HepG2 (cell line): Measurements from ENCODE around the gene PPP3CB. TPM values are rescaled to one million over a fixed set of nuclear protein-coding genes. Genes with fewer than 3 reads are reported as not detected.

Experiments used
- ATAC-seq: fragments of 200-7000 bp; cut with Tn5 transposase; 3 replicates; pipeline ENCODE4 v1.9.1; 2020; ENCODE audit warnings: mild to moderate bottlenecking, moderate library complexity
- BruUV-seq: library from RNA; stranded (reverse); fragments of 400-500 nt; replicated peaks from 2 replicates; lab custom pipeline; 2021; lab: Mats Ljungman, UMichigan
- CTCF ChIA-PET: fragments of 300-600 bp; formaldehyde crosslinking; extraction: SDS; loops from one replicate; lab custom pipeline; 2021; ENCODE audit warnings: low total read pairs, inconsistent platforms, low intra/inter-chr PET ratio; lab: Yijun Ruan, JAX
- POLR2A ChIA-PET: fragments of 350-600 bp; sonication (Branson Sonifier 250); formaldehyde crosslinking; loops from one replicate; lab custom pipeline; 2020; ENCODE audit warnings: antibody characterized with exemption, inconsistent platforms; lab: Yijun Ruan, JAX
- DNase-seq: peaks from one replicate; pipeline ENCODE4 v3.0.0-alpha.2; 2015; ENCODE audit warnings: low spot score
- FAIRE-seq: peaks from 3 replicates; lab custom pipeline; 2011; peaks lifted over from hg19 to GRCh38; lab: Jason Lieb, UNC
- H2AFZ ChIP-seq: one replicate; pipeline ENCODE4 v1.6.1; 2011; ENCODE audit warnings: low read length, inconsistent platforms
- H3K27ac ChIP-seq: fragments of 300-600 bp; 3 replicates; pipeline ENCODE4 v1.8.0; 2011; ENCODE audit warnings: mixed run types, mild to moderate bottlenecking, mixed read lengths, low read length, inconsistent platforms; ENCODE audit not compliant: insufficient read depth; ENCODE audit errors: extremely low read length
- H3K27me3 ChIP-seq, 2 experiments: fragments of 200-600 bp in 1 of 2; 2 replicates in 1 of 2; 3 replicates in 1 of 2; pipeline versions ENCODE4 v1.6.0 to v1.8.0; 2011; ENCODE audit warnings: low read length in 2 of 2, mild to moderate bottlenecking in 2 of 2, moderate library complexity in 2 of 2, inconsistent platforms in 1 of 2; ENCODE audit not compliant: insufficient read depth in 2 of 2, control insufficient read depth in 1 of 2
- H3K36me3 ChIP-seq, 2 experiments: fragments of 200-600 bp in 1 of 2; replicated peaks in 1 of 2; 2 replicates in 1 of 2; 3 replicates in 1 of 2; pipeline versions ENCODE4 v1.5.1 to v1.8.0; 2011; ENCODE audit warnings: low read length in 2 of 2, inconsistent platforms in 1 of 2; ENCODE audit not compliant: insufficient read depth in 2 of 2, control insufficient read depth in 1 of 2
- H3K4me1 ChIP-seq: 2 replicates; pipeline ENCODE4 v1.5.1; 2012; ENCODE audit warnings: low read length, inconsistent platforms; ENCODE audit not compliant: insufficient read depth
- H3K4me2 ChIP-seq: 2 replicates; pipeline ENCODE4 v1.6.0; 2011; ENCODE audit warnings: low read depth, low read length, inconsistent platforms
- H3K4me3 ChIP-seq, 3 experiments: fragments of 200-600 bp in 1 of 3; sonication (generic), shearing (Covaris generic) in 1 of 3; replicated peaks in 1 of 3; 2 replicates each; pipeline ENCODE4 v1.5.1; 2011 to 2016; ENCODE audit warnings: low read length in 3 of 3, inconsistent platforms in 2 of 3, low read depth in 2 of 3, mild to moderate bottlenecking in 2 of 3, control low read depth in 1 of 3, mixed read lengths in 1 of 3; ENCODE audit not compliant: insufficient read depth in 1 of 3
- H3K79me2 ChIP-seq: one replicate; pipeline ENCODE4 v1.6.1; 2011; ENCODE audit warnings: low read length, inconsistent platforms; ENCODE audit not compliant: insufficient read depth
- H3K9ac ChIP-seq: 2 replicates; pipeline ENCODE4 v1.6.0; 2011; ENCODE audit warnings: mild to moderate bottlenecking, low read depth, low read length, inconsistent platforms; ENCODE audit not compliant: insufficient read depth
- H3K9me3 ChIP-seq: 2 replicates; pipeline ENCODE4 v1.5.1; 2012; ENCODE audit warnings: mild to moderate bottlenecking, low read length
- H4K20me1 ChIP-seq: 2 replicates; pipeline ENCODE4 v1.6.0; 2011; ENCODE audit warnings: inconsistent platforms, mild to moderate bottlenecking, low read length, moderate library complexity; ENCODE audit not compliant: insufficient read depth
- ARNT ChIP-seq: fragments of 450-650 bp; IDR thresholded peaks from 2 replicates; pipeline ENCODE4 v1.6.1; 2017
- JUN ChIP-seq: sonication (generic); formaldehyde crosslinking; IDR thresholded peaks from 2 replicates; pipeline ENCODE4 v1.4.0; 2020; ENCODE audit warnings: mild to moderate bottlenecking, missing genetic modification reagents
- KLF16 ChIP-seq, 2 experiments: sonication (generic) in 1 of 2; formaldehyde crosslinking in 1 of 2; IDR thresholded peaks; 2 replicates each; pipeline versions ENCODE4 v1.6.1 to v1.8.0; 2016 to 2023; ENCODE audit warnings: missing genetic modification reagents in 2 of 2, missing compliant biosample characterization in 1 of 2
- LCORL ChIP-seq, 2 experiments: fragments of 450-650 bp in 1 of 2; sonication (generic) in 1 of 2; formaldehyde crosslinking in 1 of 2; IDR thresholded peaks; 2 replicates each; pipeline versions ENCODE4 v1.5.0 to v1.6.1; 2017 to 2020; ENCODE audit warnings: antibody characterized with exemption in 1 of 2, missing genetic modification reagents in 1 of 2
- STAG1 ChIP-seq: sonication (generic); formaldehyde crosslinking; IDR thresholded peaks from 2 replicates; pipeline ENCODE4 v1.4.0; 2020; ENCODE audit warnings: missing genetic modification reagents
- TBP ChIP-seq: sonication (generic); formaldehyde crosslinking; IDR thresholded peaks from 2 replicates; pipeline ENCODE4 v1.5.0; 2020; ENCODE audit warnings: missing genetic modification reagents
- ZNF468 ChIP-seq: sonication (generic); formaldehyde crosslinking; IDR thresholded peaks from 2 replicates; pipeline ENCODE4 v1.8.0; 2022; ENCODE audit warnings: mild to moderate bottlenecking, moderate library complexity, missing genetic modification reagents
- in situ Hi-C: cut with HindIII; loops from 2 replicates; pipeline ENCODE4 v1.10.0; 2017; ENCODE audit warnings: low pct_unique_long_range_greater_than_20kb; ENCODE audit not compliant: extremely low pct_ligation_motif_present
- intact Hi-C: fragments of 100-400 bp; cut with micrococcal nuclease; formaldehyde crosslinking; loops from one replicate; pipeline ENCODE4 v1.10.0; 2022; ENCODE audit not compliant: unreplicated experiment
- polyA plus RNA-seq, 8 experiments: library from polyadenylated mRNA; depleted of rRNA in 3 of 8; stranded (reverse) in 7 of 8; unstranded in 1 of 8; fragments of >200 nt; fragmentation: Illumina TruSeq in 4 of 8; extraction: Trizol in 4 of 8; gene quantifications; 2 replicates each; pipeline versions ENCODE4 v1.2.1 to v1.2.3, GENCODE V29; 2011 to 2016; ENCODE audit warnings: low read depth in 4 of 8, missing spikeins in 1 of 8, mixed read lengths in 1 of 8; ENCODE audit not compliant: insufficient read depth in 1 of 8
- total RNA-seq, 5 experiments: library from RNA; depleted of rRNA; stranded (reverse); fragments of >200 nt; fragmentation: Illumina TruSeq; extraction: Trizol; gene quantifications; 2 replicates each; pipeline ENCODE4 v1.2.3, GENCODE V29; 2016; ENCODE audit warnings: low read depth in 1 of 5
- TF ChIP-seq, protein P1 (sequence below): sonication (generic); formaldehyde crosslinking; IDR thresholded peaks from 2 replicates; pipeline ENCODE4 v1.4.0; 2020; ENCODE audit warnings: missing genetic modification reagents, borderline replicate concordance
- TF ChIP-seq, protein P2 (sequence below): sonication (generic); formaldehyde crosslinking; IDR thresholded peaks from 2 replicates; pipeline ENCODE4 v1.5.1; 2020; ENCODE audit warnings: mild to moderate bottlenecking, missing genetic modification reagents, moderate library complexity
- TF ChIP-seq, protein P3 (sequence below): sonication (generic); formaldehyde crosslinking; IDR thresholded peaks from 2 replicates; pipeline ENCODE4 v1.4.0; 2020; ENCODE audit warnings: missing genetic modification reagents
- TF ChIP-seq, protein P4 (sequence below): sonication (generic); formaldehyde crosslinking; IDR thresholded peaks from 2 replicates; pipeline ENCODE4 v1.9.0; 2022; ENCODE audit warnings: missing genetic modification reagents, mild to moderate bottlenecking, borderline replicate concordance

The PPP3CB gene
- total and polyA plus RNA-seq, 2 of the 13 experiments (the other 11 are each of a cell fraction or from before 2014, with no cell fraction given), result 8.7 to 11.4 TPM

DNA sequence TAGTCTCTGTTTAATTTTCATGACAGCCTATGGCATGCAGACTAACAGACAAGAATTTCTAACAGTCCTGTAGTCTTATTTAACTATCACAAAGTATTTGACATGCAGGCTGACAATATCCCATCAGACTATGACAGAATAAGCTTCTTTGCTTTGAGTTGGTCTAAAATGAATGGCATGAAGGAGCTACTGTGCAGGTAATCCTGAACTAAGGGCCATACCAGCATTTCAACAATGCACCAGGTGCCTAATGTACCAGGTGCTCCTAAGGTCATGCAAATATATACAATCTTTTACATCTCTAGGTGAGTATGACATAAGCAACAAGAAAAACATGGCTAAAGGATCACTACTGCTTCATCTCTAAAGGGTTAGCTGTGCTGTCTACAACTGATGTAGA lies 48.9 kb downstream of the PPP3CB start:
- BruUV-seq, result no TSS peak
- H3K27ac ChIP-seq, result no peak overlapping the region
- intact Hi-C loops, result no loop called here
- H2AFZ ChIP-seq, result no peak overlapping the region
- H3K4me3 ChIP-seq, result no peak overlapping the region
- TF ChIP-seq, protein P1, sequence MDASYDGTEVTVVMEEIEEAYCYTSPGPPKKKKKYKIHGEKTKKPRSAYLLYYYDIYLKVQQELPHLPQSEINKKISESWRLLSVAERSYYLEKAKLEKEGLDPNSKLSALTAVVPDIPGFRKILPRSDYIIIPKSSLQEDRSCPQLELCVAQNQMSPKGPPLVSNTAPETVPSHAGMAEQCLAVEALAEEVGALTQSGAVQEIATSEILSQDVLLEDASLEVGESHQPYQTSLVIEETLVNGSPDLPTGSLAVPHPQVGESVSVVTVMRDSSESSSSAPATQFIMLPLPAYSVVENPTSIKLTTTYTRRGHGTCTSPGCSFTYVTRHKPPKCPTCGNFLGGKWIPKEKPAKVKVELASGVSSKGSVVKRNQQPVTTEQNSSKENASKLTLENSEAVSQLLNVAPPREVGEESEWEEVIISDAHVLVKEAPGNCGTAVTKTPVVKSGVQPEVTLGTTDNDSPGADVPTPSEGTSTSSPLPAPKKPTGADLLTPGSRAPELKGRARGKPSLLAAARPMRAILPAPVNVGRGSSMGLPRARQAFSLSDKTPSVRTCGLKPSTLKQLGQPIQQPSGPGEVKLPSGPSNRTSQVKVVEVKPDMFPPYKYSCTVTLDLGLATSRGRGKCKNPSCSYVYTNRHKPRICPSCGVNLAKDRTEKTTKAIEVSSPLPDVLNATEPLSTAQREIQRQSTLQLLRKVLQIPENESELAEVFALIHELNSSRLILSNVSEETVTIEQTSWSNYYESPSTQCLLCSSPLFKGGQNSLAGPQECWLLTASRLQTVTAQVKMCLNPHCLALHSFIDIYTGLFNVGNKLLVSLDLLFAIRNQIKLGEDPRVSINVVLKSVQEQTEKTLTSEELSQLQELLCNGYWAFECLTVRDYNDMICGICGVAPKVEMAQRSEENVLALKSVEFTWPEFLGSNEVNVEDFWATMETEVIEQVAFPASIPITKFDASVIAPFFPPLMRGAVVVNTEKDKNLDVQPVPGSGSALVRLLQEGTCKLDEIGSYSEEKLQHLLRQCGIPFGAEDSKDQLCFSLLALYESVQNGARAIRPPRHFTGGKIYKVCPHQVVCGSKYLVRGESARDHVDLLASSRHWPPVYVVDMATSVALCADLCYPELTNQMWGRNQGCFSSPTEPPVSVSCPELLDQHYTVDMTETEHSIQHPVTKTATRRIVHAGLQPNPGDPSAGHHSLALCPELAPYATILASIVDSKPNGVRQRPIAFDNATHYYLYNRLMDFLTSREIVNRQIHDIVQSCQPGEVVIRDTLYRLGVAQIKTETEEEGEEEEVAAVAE (CRISPR knock-in tag), result no peak
- TF ChIP-seq JUN (CRISPR knock-in tag), result no peak
- TF ChIP-seq STAG1 (CRISPR knock-in tag), result no peak
- no peak for TF ChIP-seq LCORL (IDR thresholded peaks at IDR 0.05)
- no peak for TF ChIP-seq LCORL (CRISPR knock-in tag; IDR thresholded peaks at IDR 0.05)
- TF ChIP-seq, protein P2, sequence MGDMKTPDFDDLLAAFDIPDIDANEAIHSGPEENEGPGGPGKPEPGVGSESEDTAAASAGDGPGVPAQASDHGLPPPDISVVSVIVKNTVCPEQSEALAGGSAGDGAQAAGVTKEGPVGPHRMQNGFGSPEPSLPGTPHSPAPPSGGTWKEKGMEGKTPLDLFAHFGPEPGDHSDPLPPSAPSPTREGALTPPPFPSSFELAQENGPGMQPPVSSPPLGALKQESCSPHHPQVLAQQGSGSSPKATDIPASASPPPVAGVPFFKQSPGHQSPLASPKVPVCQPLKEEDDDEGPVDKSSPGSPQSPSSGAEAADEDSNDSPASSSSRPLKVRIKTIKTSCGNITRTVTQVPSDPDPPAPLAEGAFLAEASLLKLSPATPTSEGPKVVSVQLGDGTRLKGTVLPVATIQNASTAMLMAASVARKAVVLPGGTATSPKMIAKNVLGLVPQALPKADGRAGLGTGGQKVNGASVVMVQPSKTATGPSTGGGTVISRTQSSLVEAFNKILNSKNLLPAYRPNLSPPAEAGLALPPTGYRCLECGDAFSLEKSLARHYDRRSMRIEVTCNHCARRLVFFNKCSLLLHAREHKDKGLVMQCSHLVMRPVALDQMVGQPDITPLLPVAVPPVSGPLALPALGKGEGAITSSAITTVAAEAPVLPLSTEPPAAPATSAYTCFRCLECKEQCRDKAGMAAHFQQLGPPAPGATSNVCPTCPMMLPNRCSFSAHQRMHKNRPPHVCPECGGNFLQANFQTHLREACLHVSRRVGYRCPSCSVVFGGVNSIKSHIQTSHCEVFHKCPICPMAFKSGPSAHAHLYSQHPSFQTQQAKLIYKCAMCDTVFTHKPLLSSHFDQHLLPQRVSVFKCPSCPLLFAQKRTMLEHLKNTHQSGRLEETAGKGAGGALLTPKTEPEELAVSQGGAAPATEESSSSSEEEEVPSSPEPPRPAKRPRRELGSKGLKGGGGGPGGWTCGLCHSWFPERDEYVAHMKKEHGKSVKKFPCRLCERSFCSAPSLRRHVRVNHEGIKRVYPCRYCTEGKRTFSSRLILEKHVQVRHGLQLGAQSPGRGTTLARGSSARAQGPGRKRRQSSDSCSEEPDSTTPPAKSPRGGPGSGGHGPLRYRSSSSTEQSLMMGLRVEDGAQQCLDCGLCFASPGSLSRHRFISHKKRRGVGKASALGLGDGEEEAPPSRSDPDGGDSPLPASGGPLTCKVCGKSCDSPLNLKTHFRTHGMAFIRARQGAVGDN (CRISPR knock-in tag), result no peak
- no peak for TF ChIP-seq ARNT
- TF ChIP-seq TBP, result no peak
- TF ChIP-seq, protein P3, sequence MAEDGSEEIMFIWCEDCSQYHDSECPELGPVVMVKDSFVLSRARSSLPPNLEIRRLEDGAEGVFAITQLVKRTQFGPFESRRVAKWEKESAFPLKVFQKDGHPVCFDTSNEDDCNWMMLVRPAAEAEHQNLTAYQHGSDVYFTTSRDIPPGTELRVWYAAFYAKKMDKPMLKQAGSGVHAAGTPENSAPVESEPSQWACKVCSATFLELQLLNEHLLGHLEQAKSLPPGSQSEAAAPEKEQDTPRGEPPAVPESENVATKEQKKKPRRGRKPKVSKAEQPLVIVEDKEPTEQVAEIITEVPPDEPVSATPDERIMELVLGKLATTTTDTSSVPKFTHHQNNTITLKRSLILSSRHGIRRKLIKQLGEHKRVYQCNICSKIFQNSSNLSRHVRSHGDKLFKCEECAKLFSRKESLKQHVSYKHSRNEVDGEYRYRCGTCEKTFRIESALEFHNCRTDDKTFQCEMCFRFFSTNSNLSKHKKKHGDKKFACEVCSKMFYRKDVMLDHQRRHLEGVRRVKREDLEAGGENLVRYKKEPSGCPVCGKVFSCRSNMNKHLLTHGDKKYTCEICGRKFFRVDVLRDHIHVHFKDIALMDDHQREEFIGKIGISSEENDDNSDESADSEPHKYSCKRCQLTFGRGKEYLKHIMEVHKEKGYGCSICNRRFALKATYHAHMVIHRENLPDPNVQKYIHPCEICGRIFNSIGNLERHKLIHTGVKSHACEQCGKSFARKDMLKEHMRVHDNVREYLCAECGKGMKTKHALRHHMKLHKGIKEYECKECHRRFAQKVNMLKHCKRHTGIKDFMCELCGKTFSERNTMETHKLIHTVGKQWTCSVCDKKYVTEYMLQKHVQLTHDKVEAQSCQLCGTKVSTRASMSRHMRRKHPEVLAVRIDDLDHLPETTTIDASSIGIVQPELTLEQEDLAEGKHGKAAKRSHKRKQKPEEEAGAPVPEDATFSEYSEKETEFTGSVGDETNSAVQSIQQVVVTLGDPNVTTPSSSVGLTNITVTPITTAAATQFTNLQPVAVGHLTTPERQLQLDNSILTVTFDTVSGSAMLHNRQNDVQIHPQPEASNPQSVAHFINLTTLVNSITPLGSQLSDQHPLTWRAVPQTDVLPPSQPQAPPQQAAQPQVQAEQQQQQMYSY, result no peak
- TF ChIP-seq, protein P4, sequence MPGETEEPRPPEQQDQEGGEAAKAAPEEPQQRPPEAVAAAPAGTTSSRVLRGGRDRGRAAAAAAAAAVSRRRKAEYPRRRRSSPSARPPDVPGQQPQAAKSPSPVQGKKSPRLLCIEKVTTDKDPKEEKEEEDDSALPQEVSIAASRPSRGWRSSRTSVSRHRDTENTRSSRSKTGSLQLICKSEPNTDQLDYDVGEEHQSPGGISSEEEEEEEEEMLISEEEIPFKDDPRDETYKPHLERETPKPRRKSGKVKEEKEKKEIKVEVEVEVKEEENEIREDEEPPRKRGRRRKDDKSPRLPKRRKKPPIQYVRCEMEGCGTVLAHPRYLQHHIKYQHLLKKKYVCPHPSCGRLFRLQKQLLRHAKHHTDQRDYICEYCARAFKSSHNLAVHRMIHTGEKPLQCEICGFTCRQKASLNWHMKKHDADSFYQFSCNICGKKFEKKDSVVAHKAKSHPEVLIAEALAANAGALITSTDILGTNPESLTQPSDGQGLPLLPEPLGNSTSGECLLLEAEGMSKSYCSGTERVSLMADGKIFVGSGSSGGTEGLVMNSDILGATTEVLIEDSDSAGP, result no peak
- TF ChIP-seq ZNF468 (CRISPR knock-in tag), result no peak
- no peak for TF ChIP-seq KLF16 (CRISPR knock-in tag; IDR thresholded peaks at IDR 0.05)
- FAIRE-seq, result no peak
- H3K9me3 ChIP-seq, result no peaks in the 10 kb centered on the region
- no peak overlapping the region for H3K9ac ChIP-seq
- ChIA-PET POLR2A (no interaction called here), CTCF (no interaction called here)
- H3K4me1 ChIP-seq, result no peaks in the 10 kb centered on the region
- H3K79me2 ChIP-seq, result no peaks in the 10 kb centered on the region
- no peak for DNase-seq
- H3K36me3 ChIP-seq, result peaks cover 4 to 8% of the 10 kb centered on the region in 2 experiments; a peak in 3 of 5 replicates
- in situ Hi-C loops, result no loop called here
- no peak overlapping the region for H3K4me2 ChIP-seq
- ATAC-seq, result no peak
- no peaks in the 10 kb centered on the region for H3K27me3 ChIP-seq
- no peaks in the 10 kb centered on the region for H4K20me1 ChIP-seq
